ENCODE data around the gene ZNF397. TPM values are rescaled to one million over a fixed set of nuclear protein-coding genes. Genes with fewer than 3 reads are reported as not detected.

ZNF397 gene
- total RNA-seq, 1 experiment from 2014 or later: 23.8 TPM

DNA sequence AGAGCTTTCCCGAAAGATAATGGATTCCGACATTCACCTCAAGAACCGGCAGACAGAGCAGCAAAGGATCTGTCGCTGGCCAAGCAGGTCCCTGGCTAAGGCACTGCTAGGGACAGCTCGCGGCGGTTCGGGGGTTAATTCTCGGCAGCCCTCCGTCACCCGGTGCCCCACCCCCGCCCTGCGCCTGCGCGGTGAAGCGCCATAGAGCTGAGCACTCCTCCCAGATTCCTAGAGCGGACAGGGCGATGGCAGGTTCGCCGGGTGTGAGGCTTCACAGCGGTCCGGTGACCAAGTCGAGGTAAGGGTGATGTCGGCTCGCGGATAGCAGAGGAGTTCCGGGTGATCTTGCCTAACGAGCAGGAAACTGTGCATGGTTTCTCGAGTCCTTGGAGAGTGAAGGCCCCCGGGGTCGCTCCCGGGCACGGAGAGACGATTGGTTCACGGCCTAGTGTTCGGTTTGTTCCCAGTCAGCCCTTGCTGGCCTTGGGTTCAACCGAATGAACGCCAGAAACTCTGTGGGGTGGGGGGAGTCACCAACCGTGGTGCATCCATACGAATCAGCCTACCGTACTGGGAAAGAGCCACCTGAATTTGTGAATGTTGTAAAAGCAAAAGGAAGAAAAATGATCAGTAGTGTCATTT is 49.4 kb downstream of the ZNF397 start, which contains the start of gene ZSCAN30:
Gene ZSCAN30 (minus strand): TSS at position 136 of the 642 bp plus-strand sequence. CDS start 25,877 bp downstream, outside the sequence.
- peak; percentile 91 for DNase-seq (ENCODE audit: low read depth, low spot score)
- Histone ChIP-seq H3K4me2 (ENCODE audit: low read length) (peak within 1 kb of the TSS; percentile 95), H3K27ac (ENCODE audit: low read depth, low read length) (peak within 1 kb of the TSS; percentile 57), H3K4me1 (ENCODE audit: control insufficient read depth in 1 of 2, insufficient read depth in 2 of 2, low read length in 2 of 2) (peaks cover 0 to 16% of the 10 kb centered on the region in 2 experiments; a peak in 2 of 4 replicates), H3K79me2 (ENCODE audit: insufficient read depth, low read length) (peaks cover 50% of the 10 kb centered on the region), H3K9me3 (ENCODE audit: control insufficient read depth in 1 of 2, insufficient read depth in 1 of 2, low read depth in 1 of 2, low read length in 2 of 2) (peaks cover 0 to 5% of the 10 kb centered on the region in 2 experiments; a peak in 1 of 4 replicates), H4K20me1 (ENCODE audit: insufficient read depth) (no peaks in the 10 kb centered on the region), H3K27me3 (ENCODE audit: insufficient read depth, low read length) (no peaks in the 10 kb centered on the region), H3K9ac (ENCODE audit: low read length) (peak within 1 kb of the TSS; percentile 81), H2AFZ (ENCODE audit: low read depth, low read length, poor library complexity, severe bottlenecking) (peak within 1 kb of the TSS; percentile 72), H3K9me2 (ENCODE audit: insufficient read depth) (no peaks in the 10 kb centered on the region), H3K4me3 (replicated peaks in 1 of 2; ENCODE audit: low read depth in 1 of 2, low read length in 2 of 2) (peak within 1 kb of the TSS; percentile 71 to 87), H3K36me3 (ENCODE audit: control insufficient read depth in 1 of 2, insufficient read depth in 2 of 2, low read length in 2 of 2) (peaks cover 0 to 17% of the 10 kb centered on the region in 2 experiments; a peak in 2 of 4 replicates)
- POLR2A ChIA-PET: interaction anchor here (1.0 to 1.5 kb wide), 6 partner anchors 8 to 50 kb away, joined by 3 to 4 read pairs (median 3); partner anchors contain the start of gene ZNF397
- peak; percentile 98 for ATAC-seq
- no TSS peak for BruUV-seq (replicated peaks)
- intact Hi-C loops (cut with micrococcal nuclease): loop anchor here (5.0 kb wide), 1 partner anchor 52 kb away; the partner anchor contains the start of gene ZNF24
- RAD21 ChIA-PET (ENCODE audit: low non-redundant PET in 1 of 2, low total read pairs in 2 of 2, uncharacterized antibody in 2 of 2, unreplicated experiment in 2 of 2): no interaction called here
- CTCF ChIA-PET: interaction anchor here (1.4 kb wide), 1 partner anchor 65 kb away, joined by 3 read pairs; no protein-coding TSS in a partner anchor
- TF ChIP-seq, protein P1, sequence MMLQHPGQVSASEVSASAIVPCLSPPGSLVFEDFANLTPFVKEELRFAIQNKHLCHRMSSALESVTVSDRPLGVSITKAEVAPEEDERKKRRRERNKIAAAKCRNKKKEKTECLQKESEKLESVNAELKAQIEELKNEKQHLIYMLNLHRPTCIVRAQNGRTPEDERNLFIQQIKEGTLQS (IDR thresholded peaks at IDR 0.05): no peak
- TF ChIP-seq SP1 (IDR thresholded peaks at IDR 0.05; ENCODE audit: low read depth) (peak; percentile 68), RAD21 (IDR thresholded peaks at IDR 0.05; ENCODE audit: low read depth) (no peak), POLR2AphosphoS5 (IDR thresholded peaks at IDR 0.05; ENCODE audit: low read depth, low read length) (peak; percentile 92), EGR1 (IDR thresholded peaks at IDR 0.05; ENCODE audit: low read depth) (peak; percentile 60; the same call in 1 of the 2 replicates), MAX (IDR thresholded peaks at IDR 0.05) (peak; percentile 72), YY1 (IDR thresholded peaks at IDR 0.05; ENCODE audit: extremely low read depth, insufficient replicate concordance, low read depth, low read length) (peak; percentile 76), TCF7L2 (IDR thresholded peaks at IDR 0.05; ENCODE audit: borderline replicate concordance, extremely low read depth, insufficient read depth, insufficient read length) (no peak), EZH2phosphoT487 (IDR thresholded peaks at IDR 0.05; ENCODE audit: borderline replicate concordance) (no peak), FOSL1 (IDR thresholded peaks at IDR 0.05; ENCODE audit: low read depth) (no peak), ZBTB33 (IDR thresholded peaks at IDR 0.05; ENCODE audit: extremely low read depth, insufficient replicate concordance, low read length) (no peak), EZH2 (IDR thresholded peaks at IDR 0.05) (no peak), ZFX (IDR thresholded peaks at IDR 0.05) (peak; percentile 87), ELF1 (IDR thresholded peaks at IDR 0.05; ENCODE audit: borderline replicate concordance, low read depth) (peak; percentile 25; the same call in 1 of the 2 replicates), ZNF274 (IDR thresholded peaks at IDR 0.05; ENCODE audit: low read depth, low read length) (no peak), CTCF (IDR thresholded peaks at IDR 0.05 in 2 of 3, conservative IDR thresholded peaks at IDR 0.05 in 1 of 3; ENCODE audit: borderline replicate concordance in 1 of 3, insufficient read depth in 1 of 3, low read depth in 2 of 3, low read length in 2 of 3) (no peak), CEBPB (IDR thresholded peaks at IDR 0.05; ENCODE audit: low read depth) (no peak)
- TF ChIP-seq, protein P2, sequence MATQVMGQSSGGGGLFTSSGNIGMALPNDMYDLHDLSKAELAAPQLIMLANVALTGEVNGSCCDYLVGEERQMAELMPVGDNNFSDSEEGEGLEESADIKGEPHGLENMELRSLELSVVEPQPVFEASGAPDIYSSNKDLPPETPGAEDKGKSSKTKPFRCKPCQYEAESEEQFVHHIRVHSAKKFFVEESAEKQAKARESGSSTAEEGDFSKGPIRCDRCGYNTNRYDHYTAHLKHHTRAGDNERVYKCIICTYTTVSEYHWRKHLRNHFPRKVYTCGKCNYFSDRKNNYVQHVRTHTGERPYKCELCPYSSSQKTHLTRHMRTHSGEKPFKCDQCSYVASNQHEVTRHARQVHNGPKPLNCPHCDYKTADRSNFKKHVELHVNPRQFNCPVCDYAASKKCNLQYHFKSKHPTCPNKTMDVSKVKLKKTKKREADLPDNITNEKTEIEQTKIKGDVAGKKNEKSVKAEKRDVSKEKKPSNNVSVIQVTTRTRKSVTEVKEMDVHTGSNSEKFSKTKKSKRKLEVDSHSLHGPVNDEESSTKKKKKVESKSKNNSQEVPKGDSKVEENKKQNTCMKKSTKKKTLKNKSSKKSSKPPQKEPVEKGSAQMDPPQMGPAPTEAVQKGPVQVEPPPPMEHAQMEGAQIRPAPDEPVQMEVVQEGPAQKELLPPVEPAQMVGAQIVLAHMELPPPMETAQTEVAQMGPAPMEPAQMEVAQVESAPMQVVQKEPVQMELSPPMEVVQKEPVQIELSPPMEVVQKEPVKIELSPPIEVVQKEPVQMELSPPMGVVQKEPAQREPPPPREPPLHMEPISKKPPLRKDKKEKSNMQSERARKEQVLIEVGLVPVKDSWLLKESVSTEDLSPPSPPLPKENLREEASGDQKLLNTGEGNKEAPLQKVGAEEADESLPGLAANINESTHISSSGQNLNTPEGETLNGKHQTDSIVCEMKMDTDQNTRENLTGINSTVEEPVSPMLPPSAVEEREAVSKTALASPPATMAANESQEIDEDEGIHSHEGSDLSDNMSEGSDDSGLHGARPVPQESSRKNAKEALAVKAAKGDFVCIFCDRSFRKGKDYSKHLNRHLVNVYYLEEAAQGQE (IDR thresholded peaks at IDR 0.05; ENCODE audit: low read depth): no peak
